Activated naive CD4-positive, alpha-beta T cell treated with anti-CD3 and anti-CD28 coated beads, Interleukin-2, amount 10 ng/mL, durations not matched to agents 7 days and 5 days (primary cell): Measurements from ENCODE around the gene ZNF761.
A peak's percentile ranks its signal among the peaks of the same experiment; 100 is the strongest.
"Not testable (repeated sequence)": the region's sequence is repeated elsewhere in the genome, so short reads cannot be mapped to it uniquely, and the experiment has no call there.

ENCODE experiments used
- CTCF ChIA-PET: fragments of 350-600 bp; sonication (Branson Sonifier 250); formaldehyde crosslinking; loops from one replicate; lab custom pipeline; 2021; ENCODE audit warnings: antibody characterized with exemption; lab: Charles Lee
- DNase-seq: peaks from one replicate; pipeline ENCODE4 v3.0.0-alpha.2; 2020
- H3K27ac Mint-ChIP-seq: one replicate; pipeline ENCODE4 v1.8.0; 2021; ENCODE audit warnings: mild to moderate bottlenecking, moderate library complexity, mixed read lengths
- H3K27me3 Mint-ChIP-seq: one replicate; pipeline ENCODE4 v1.8.0; 2021; ENCODE audit warnings: mild to moderate bottlenecking, mixed read lengths
- H3K36me3 Mint-ChIP-seq: one replicate; pipeline ENCODE4 v1.8.0; 2021; ENCODE audit warnings: mixed read lengths
- H3K4me1 Mint-ChIP-seq: one replicate; pipeline ENCODE4 v1.8.0; 2021; ENCODE audit warnings: mixed read lengths
- H3K4me3 Mint-ChIP-seq: one replicate; pipeline ENCODE4 v1.8.0; 2021; ENCODE audit warnings: mild to moderate bottlenecking, moderate library complexity, mixed read lengths
- H3K9me3 Mint-ChIP-seq: one replicate; pipeline ENCODE4 v1.8.0; 2021; ENCODE audit warnings: mixed read lengths

Gene ZNF761

GRCh38 chr19:53423074-53423473 is 8.7 kb upstream of the ZNF761 start:
- H3K36me3 Mint-ChIP-seq, H3K4me3 Mint-ChIP-seq, H3K27me3 Mint-ChIP-seq, H3K27ac Mint-ChIP-seq, CTCF ChIA-PET, H3K4me1 Mint-ChIP-seq, DNase-seq: not testable (repeated sequence)
- H3K9me3 Mint-ChIP-seq: peaks cover 12% of the 10 kb centered on the region

GRCh38 chr19:53423680-53424079 is 8.1 kb upstream of the ZNF761 start:
- not testable (repeated sequence) for H3K27me3 Mint-ChIP-seq, H3K27ac Mint-ChIP-seq, DNase-seq, H3K4me3 Mint-ChIP-seq, H3K36me3 Mint-ChIP-seq, H3K4me1 Mint-ChIP-seq
- CTCF ChIA-PET: interaction anchor here (0.6 kb wide), 1 partner anchor 370 kb away, joined by 3 read pairs; no protein-coding TSS in a partner anchor
- peaks cover 12% of the 10 kb centered on the region for H3K9me3 Mint-ChIP-seq

- peaks cover 1% of the 10 kb centered on the region for H3K36me3 Mint-ChIP-seq
- peaks cover 3% of the 10 kb centered on the region for H3K27me3 Mint-ChIP-seq
- peaks cover 5% of the 10 kb centered on the region for H3K9me3 Mint-ChIP-seq
- H3K4me3 Mint-ChIP-seq: no peak overlapping the region
- no peak overlapping the region for H3K27ac Mint-ChIP-seq
- DNase-seq: peak; percentile 76
- CTCF ChIA-PET: interaction anchor here (0.7 to 2.2 kb wide), 9 partner anchors 10 to 370 kb away, joined by 3 to 16 read pairs (median 3); no protein-coding TSS in a partner anchor
- H3K4me1 Mint-ChIP-seq: peaks cover 2% of the 10 kb centered on the region
Observed at GRCh38 chr19:53424968-53425597, 6.7 kb upstream of the ZNF761 start.

GRCh38 chr19:53432088-53432661 is 391 bp downstream of the ZNF761 start:
- Mint-ChIP-seq H3K4me3 (peak overlapping the region; percentile 91), H3K27ac (peak overlapping the region; percentile 93), H3K36me3 (peaks cover 45% of the 10 kb centered on the region), H3K4me1 (peaks cover 29% of the 10 kb centered on the region), H3K27me3 (peaks cover 4% of the 10 kb centered on the region), H3K9me3 (peaks cover 25% of the 10 kb centered on the region)
- DNase-seq: peak; percentile 48
- CTCF ChIA-PET: no interaction called here

- CTCF ChIA-PET, H3K4me3 Mint-ChIP-seq, H3K4me1 Mint-ChIP-seq, H3K27me3 Mint-ChIP-seq, DNase-seq, H3K27ac Mint-ChIP-seq: not testable (repeated sequence)
- H3K9me3 Mint-ChIP-seq: peaks cover 53% of the 10 kb centered on the region
- H3K36me3 Mint-ChIP-seq: peaks cover 83% of the 10 kb centered on the region
Observed at GRCh38 chr19:53443809-53444208, 12.0 kb downstream of the ZNF761 start.

- DNase-seq, H3K27ac Mint-ChIP-seq, CTCF ChIA-PET, H3K4me3 Mint-ChIP-seq, H3K27me3 Mint-ChIP-seq, H3K4me1 Mint-ChIP-seq: not testable (repeated sequence)
- H3K9me3 Mint-ChIP-seq: peaks cover 59% of the 10 kb centered on the region
- H3K36me3 Mint-ChIP-seq: peaks cover 83% of the 10 kb centered on the region
Observed at GRCh38 chr19:53447196-53447595, 15.4 kb downstream of the ZNF761 start.

GRCh38 chr19:53455828-53456227 is 24.0 kb downstream of the ZNF761 start:
- H3K4me1 Mint-ChIP-seq: no peaks in the 10 kb centered on the region
- H3K27ac Mint-ChIP-seq: no peak overlapping the region
- CTCF ChIA-PET: no interaction called here
- H3K9me3 Mint-ChIP-seq: peaks cover 82% of the 10 kb centered on the region
- no peak overlapping the region for H3K4me3 Mint-ChIP-seq
- no peak for DNase-seq
- no peaks in the 10 kb centered on the region for H3K27me3 Mint-ChIP-seq
- H3K36me3 Mint-ChIP-seq: peaks cover 68% of the 10 kb centered on the region

- H3K4me1 Mint-ChIP-seq, H3K27ac Mint-ChIP-seq, CTCF ChIA-PET, H3K4me3 Mint-ChIP-seq, DNase-seq: not testable (repeated sequence)
- Mint-ChIP-seq H3K9me3 (peaks cover 71% of the 10 kb centered on the region), H3K27me3 (peaks cover 13% of the 10 kb centered on the region), H3K36me3 (peaks cover 38% of the 10 kb centered on the region)
Observed at GRCh38 chr19:53460131-53460721, 28.4 kb downstream of the ZNF761 start.

- peaks cover 58% of the 10 kb centered on the region for H3K9me3 Mint-ChIP-seq
- peaks cover 18% of the 10 kb centered on the region for H3K27me3 Mint-ChIP-seq
- no peak overlapping the region for H3K4me3 Mint-ChIP-seq
- no peak overlapping the region for H3K27ac Mint-ChIP-seq
- no peak for DNase-seq
- H3K36me3 Mint-ChIP-seq: peaks cover 23% of the 10 kb centered on the region
- CTCF ChIA-PET: no interaction called here
- H3K4me1 Mint-ChIP-seq: peaks cover 8% of the 10 kb centered on the region
Observed at GRCh38 chr19:53461866-53462265, 30.1 kb downstream of the ZNF761 start.

GRCh38 chr19:53462861-53463260 is 31.1 kb downstream of the ZNF761 start:
- peaks cover 19% of the 10 kb centered on the region for H3K36me3 Mint-ChIP-seq
- DNase-seq: no peak
- CTCF ChIA-PET: interaction anchor here (0.6 kb wide), 1 partner anchor 411 kb away, joined by 3 read pairs; no protein-coding TSS in a partner anchor
- peaks cover 14% of the 10 kb centered on the region for H3K4me1 Mint-ChIP-seq
- peaks cover 23% of the 10 kb centered on the region for H3K27me3 Mint-ChIP-seq
- peaks cover 51% of the 10 kb centered on the region for H3K9me3 Mint-ChIP-seq
- H3K27ac Mint-ChIP-seq: no peak overlapping the region
- no peak overlapping the region for H3K4me3 Mint-ChIP-seq

- Mint-ChIP-seq H3K27ac (no peak overlapping the region), H3K36me3 (peaks cover 18% of the 10 kb centered on the region), H3K4me1 (peaks cover 16% of the 10 kb centered on the region), H3K4me3 (no peak overlapping the region), H3K27me3 (peaks cover 23% of the 10 kb centered on the region), H3K9me3 (peaks cover 48% of the 10 kb centered on the region)
- DNase-seq: peak; percentile 30
- CTCF ChIA-PET: interaction anchor here (0.6 kb wide), 1 partner anchor 411 kb away, joined by 3 read pairs; no protein-coding TSS in a partner anchor
Observed at GRCh38 chr19:53463263-53463662, 31.5 kb downstream of the ZNF761 start.

GRCh38 chr19:53466726-53467484 is 35.1 kb downstream of the ZNF761 start:
- Mint-ChIP-seq H3K27ac (peak overlapping the region; percentile 89), H3K4me1 (peaks cover 28% of the 10 kb centered on the region), H3K9me3 (peaks cover 27% of the 10 kb centered on the region), H3K27me3 (peaks cover 23% of the 10 kb centered on the region), H3K4me3 (peak overlapping the region; percentile 87), H3K36me3 (peaks cover 32% of the 10 kb centered on the region)
- CTCF ChIA-PET: no interaction called here
- DNase-seq: peak; percentile 44

GRCh38 chr19:53467485-53468262 is 35.9 kb downstream of the ZNF761 start, which contains the start of gene ZNF813:
Gene ZNF813, plus strand, starts transcription at chr19:53467733. Its CDS starts 16,090 bp downstream, at chr19:53483823.
- Mint-ChIP-seq H3K4me1 (peaks cover 28% of the 10 kb centered on the region), H3K4me3 (peak within 1 kb of the TSS; percentile 87), H3K36me3 (peaks cover 37% of the 10 kb centered on the region), H3K9me3 (peaks cover 31% of the 10 kb centered on the region), H3K27me3 (peaks cover 23% of the 10 kb centered on the region), H3K27ac (peak within 1 kb of the TSS; percentile 89)
- CTCF ChIA-PET: no interaction called here
- peak; percentile 98 for DNase-seq
